ENCODE measurements around the gene TENM4.

The TENM4 gene

DNA sequence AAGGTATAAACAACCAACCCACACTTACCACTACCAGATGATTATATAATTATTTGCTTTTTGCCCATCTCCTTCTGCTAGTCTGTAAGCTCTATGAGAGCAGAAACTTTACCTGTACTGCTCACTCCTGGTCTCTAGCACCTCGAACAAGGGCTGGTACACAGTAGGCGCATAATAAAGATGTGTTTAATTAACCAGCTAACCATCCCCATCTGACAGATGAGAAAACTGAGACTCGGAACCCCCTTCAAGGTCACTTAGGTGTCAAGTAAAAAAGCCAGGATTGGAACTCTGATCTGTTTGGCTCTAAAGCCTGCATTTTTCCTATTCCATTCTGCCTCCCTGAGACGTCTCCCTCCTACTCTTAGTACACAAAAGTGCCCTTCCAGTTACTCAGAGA is 370.3 kb downstream of the TENM4 start:
- TF ChIP-seq, protein P1, sequence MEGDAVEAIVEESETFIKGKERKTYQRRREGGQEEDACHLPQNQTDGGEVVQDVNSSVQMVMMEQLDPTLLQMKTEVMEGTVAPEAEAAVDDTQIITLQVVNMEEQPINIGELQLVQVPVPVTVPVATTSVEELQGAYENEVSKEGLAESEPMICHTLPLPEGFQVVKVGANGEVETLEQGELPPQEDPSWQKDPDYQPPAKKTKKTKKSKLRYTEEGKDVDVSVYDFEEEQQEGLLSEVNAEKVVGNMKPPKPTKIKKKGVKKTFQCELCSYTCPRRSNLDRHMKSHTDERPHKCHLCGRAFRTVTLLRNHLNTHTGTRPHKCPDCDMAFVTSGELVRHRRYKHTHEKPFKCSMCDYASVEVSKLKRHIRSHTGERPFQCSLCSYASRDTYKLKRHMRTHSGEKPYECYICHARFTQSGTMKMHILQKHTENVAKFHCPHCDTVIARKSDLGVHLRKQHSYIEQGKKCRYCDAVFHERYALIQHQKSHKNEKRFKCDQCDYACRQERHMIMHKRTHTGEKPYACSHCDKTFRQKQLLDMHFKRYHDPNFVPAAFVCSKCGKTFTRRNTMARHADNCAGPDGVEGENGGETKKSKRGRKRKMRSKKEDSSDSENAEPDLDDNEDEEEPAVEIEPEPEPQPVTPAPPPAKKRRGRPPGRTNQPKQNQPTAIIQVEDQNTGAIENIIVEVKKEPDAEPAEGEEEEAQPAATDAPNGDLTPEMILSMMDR (conservative IDR thresholded peaks at IDR 0.05; ENCODE audit: low read depth, low read length): no peak
- DNase-seq (ENCODE audit: low read depth): no peak
- no peak overlapping the region for H3K4me3 ChIP-seq (ENCODE audit: low read depth, low read length)

DNA sequence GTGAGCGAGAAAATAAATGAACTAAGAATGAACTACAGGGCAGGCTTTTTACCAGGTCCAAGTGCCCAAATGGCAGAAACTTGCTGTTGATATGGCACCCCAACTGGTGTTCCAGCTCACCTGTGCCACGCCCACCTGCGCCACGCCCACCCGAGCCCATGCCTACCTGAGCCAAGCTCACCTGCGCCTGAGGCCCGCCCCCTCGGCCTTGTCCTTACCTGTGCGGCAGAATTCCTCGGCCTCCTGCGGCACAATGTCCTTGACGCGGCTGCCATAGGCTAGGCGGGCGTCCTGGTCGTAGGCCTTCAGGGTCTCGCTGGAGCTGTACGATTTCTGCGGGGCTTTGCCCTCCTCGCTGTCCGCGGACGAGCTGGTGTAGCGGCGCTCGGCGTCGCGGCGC is 371.3 kb downstream of the TENM4 start:
- TF ChIP-seq, protein P1 (conservative IDR thresholded peaks at IDR 0.05; ENCODE audit: low read depth, low read length): no peak
- no peak overlapping the region for H3K4me3 ChIP-seq (ENCODE audit: low read depth, low read length)
- no peak for DNase-seq (ENCODE audit: low read depth)

DNA sequence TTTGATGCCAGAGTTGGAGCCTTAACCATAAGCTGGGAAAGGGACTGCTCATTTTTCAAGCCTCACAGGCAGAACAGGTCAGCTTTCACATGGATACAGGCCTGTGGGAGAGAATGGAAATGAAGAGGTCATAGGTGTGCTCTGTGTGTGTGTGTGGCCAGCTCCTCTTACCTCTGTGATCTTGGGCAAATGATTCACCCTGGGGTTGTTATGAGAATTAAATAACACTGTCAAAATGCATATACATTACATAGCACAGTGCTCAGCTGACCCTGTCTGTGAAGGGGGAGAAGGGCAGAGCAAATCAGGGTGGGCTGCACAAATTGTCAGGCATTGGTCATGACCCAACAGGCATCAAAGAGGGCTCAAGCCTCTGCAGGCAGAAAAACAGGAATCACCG is 372.5 kb downstream of the TENM4 start:
- DNase-seq (ENCODE audit: low read depth): no peak

GRCh38 chr11:79067352-79067679 is 373.5 kb downstream of the TENM4 start:
- DNase-seq (ENCODE audit: low read depth): no peak
- peak overlapping the region; percentile 16 for H3K4me3 ChIP-seq (ENCODE audit: low read depth, low read length)
- TF ChIP-seq, protein P1 (conservative IDR thresholded peaks at IDR 0.05; ENCODE audit: low read depth, low read length): no peak

More for the DNA sequence above, 372.5 kb downstream of the TENM4 start:
- TF ChIP-seq, protein P1 (conservative IDR thresholded peaks at IDR 0.05; ENCODE audit: low read depth, low read length): no peak
- no peak overlapping the region for H3K4me3 ChIP-seq (ENCODE audit: low read depth, low read length)

GRCh38 chr11:79066456-79067351 is 374.1 kb downstream of the TENM4 start:
- DNase-seq (ENCODE audit: low read depth): peak; percentile 39
- H3K4me3 ChIP-seq (ENCODE audit: low read depth, low read length): peak overlapping the region; percentile 16
- TF ChIP-seq, protein P1 (conservative IDR thresholded peaks at IDR 0.05; ENCODE audit: low read depth, low read length): no peak

DNA sequence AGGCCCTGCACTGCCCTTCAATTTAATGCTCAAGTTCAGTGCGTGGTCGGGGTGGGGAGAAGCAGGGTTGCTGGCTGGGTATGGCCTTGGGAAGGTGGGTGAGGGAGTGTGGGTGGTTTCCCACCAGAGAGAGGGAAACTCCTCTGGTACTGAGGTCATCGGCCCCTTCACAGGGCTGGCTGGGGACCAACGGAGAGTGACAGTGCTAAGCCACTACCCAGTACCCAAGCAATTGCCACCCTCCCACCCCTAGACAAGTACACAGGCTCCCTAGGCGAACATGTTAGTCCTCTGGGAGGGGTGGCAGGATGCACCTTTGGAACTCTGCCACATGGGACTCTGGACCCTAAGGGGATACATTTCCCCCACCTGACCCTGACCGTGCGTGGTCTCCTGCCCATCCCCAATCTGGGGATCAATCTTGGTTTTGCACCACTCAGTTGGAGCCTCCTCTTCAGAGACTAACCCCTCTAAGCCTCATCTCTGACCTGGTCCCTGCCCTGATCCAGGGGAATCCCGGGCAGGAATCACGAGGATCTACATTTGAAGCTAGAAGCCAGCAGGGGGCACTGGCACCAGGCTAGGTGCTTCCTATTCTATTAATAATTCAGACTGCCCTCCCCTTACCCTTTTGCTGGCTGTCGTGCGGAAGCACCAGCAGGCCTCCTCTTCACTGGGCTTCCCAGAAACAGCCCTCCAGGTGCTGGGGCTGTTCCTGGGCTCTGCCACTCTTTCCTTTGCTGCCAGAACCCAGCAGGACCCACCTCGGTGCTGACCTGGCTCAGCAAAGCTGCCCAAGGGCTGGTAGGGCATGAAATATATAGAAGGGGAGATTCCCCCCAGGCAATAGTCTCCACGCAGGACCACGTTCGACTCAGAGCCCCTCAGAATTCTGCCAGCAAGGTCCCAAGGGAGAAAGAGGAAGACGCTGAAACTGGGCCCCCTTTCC is 377.7 kb downstream of the TENM4 start:
- H3K4me3 ChIP-seq (ENCODE audit: low read depth, low read length): no peak overlapping the region
- TF ChIP-seq, protein P1 (conservative IDR thresholded peaks at IDR 0.05; ENCODE audit: low read depth, low read length): peak; percentile 69
- DNase-seq (ENCODE audit: low read depth): peak; percentile 58

All from choroid plexus epithelial cell (primary cell).